Mucosa of descending colon (tissue), 3 donors: ENCODE measurements around the gene NFASC. TPM values are rescaled to one million over a fixed set of nuclear protein-coding genes. Genes with fewer than 3 reads are reported as not detected.

Experiments
- ATAC-seq: fragments of 200-7000 bp; cut with Tn5 transposase; one replicate; pipeline ENCODE4 v1.9.1; 2020; ENCODE audit warnings: mild to moderate bottlenecking, moderate library complexity
- DNase-seq, 3 donors: peaks; one replicate each; pipeline ENCODE4 v3.0.0-alpha.2; 2020
- H3K36me3 ChIP-seq: fragments of 200-600 bp; one replicate; pipeline ENCODE4 v1.8.0; 2021; ENCODE audit warnings: low read depth, mild to moderate bottlenecking
- H3K4me1 ChIP-seq: fragments of 200-600 bp; one replicate; pipeline ENCODE4 v1.8.0; 2021; ENCODE audit warnings: low read depth, mild to moderate bottlenecking
- H3K4me3 ChIP-seq: fragments of 200-600 bp; one replicate; pipeline ENCODE4 v1.8.0; 2021; ENCODE audit warnings: mild to moderate bottlenecking
- H3K9me3 ChIP-seq: fragments of 200-600 bp; one replicate; pipeline ENCODE4 v1.8.0; 2021; ENCODE audit warnings: mild to moderate bottlenecking
- intact Hi-C, 2 donors: fragments of 100-400 bp; cut with DNase I in 1 of 2; cut with micrococcal nuclease in 1 of 2; formaldehyde crosslinking; loops; one replicate each; pipeline versions ENCODE4 v1.11.0 to v1.11.1; 2022; cut with DNase I, micrococcal nuclease
- total RNA-seq, 3 donors: library from RNA; stranded (reverse); fragmentation: NEBNext Ultra II Directional in 2 of 3; extraction: Animal tissue kit (Norgen Biotek cat#: 25700) in 2 of 3; gene quantifications; one replicate each; pipeline versions ENCODE4 v1.2.1 to v1.2.4, GENCODE V29; 2021 to 2023
- TF ChIP-seq, protein P1 (sequence below): fragments of 200-600 bp; IDR thresholded peaks from one replicate; pipeline ENCODE4 v1.8.0; 2022; ENCODE audit warnings: antibody characterized with exemption, mild to moderate bottlenecking
- donor health status: DM: no; HTN: no; CAD: no; lungs with moderate emphysema.
- donor health status: DM: no; HTN: no; CAD: no.
- donor health status: DM: no; HTN: yes; CAD: no.

Gene NFASC
- total RNA-seq, 3 donors from 2014 or later: 12.3 to 27.6 (median 22.7) TPM

DNA sequence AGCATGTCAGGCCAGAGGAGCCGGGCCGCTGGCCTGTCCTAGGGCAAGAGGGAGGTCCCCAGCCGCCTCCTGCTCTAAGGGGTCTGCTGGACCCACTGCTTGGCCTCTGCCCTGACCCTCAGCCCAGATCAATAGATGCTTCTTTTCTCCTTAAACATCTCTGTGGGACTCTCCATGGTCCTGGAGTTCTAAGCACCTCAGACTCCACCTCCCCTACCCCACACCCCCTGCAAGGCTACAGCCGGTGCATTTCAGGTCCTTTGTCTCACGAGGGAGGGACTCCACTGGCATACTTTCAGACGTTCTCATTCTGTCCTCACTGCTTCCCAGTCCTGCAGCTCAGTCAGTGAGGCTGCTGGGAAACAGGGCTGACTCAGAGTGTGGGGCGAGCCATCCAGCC lies 183.4 kb downstream of the NFASC start:
- Histone ChIP-seq H3K36me3 (no peaks in the 10 kb centered on the region), H3K4me3 (no peak overlapping the region), H3K4me1 (no peaks in the 10 kb centered on the region), H3K9me3 (no peaks in the 10 kb centered on the region)
- TF ChIP-seq, protein P1, sequence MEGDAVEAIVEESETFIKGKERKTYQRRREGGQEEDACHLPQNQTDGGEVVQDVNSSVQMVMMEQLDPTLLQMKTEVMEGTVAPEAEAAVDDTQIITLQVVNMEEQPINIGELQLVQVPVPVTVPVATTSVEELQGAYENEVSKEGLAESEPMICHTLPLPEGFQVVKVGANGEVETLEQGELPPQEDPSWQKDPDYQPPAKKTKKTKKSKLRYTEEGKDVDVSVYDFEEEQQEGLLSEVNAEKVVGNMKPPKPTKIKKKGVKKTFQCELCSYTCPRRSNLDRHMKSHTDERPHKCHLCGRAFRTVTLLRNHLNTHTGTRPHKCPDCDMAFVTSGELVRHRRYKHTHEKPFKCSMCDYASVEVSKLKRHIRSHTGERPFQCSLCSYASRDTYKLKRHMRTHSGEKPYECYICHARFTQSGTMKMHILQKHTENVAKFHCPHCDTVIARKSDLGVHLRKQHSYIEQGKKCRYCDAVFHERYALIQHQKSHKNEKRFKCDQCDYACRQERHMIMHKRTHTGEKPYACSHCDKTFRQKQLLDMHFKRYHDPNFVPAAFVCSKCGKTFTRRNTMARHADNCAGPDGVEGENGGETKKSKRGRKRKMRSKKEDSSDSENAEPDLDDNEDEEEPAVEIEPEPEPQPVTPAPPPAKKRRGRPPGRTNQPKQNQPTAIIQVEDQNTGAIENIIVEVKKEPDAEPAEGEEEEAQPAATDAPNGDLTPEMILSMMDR: no peak
- DNase-seq (no peak), ATAC-seq (no peak)
- intact Hi-C loops: no loop called here

DNA sequence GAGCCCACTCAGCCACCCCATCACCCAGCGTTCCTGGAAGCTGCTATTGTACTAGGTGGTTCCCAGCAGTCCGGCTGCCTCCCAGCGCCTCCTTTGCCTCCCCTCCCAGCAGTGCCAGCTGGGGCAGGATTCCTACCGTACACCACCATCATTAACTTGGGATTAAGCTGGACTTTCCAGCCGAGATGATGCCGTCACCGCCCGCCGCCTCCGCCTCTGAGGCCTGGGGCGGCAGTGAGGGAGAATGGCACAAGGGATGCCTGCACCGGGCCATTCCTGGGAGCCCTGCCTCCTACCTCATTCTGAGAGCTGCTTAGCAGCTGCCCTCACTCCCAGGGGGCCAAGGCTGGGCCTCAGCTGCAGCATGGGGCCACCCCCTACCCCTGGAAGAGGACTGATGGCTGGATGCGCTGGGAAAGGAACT lies 185.5 kb downstream of the NFASC start:
- intact Hi-C loops: no loop called here
- no peaks in the 10 kb centered on the region for H3K36me3 ChIP-seq
- ATAC-seq: no peak
- H3K9me3 ChIP-seq: no peaks in the 10 kb centered on the region
- DNase-seq: no peak
- TF ChIP-seq, protein P1: no peak
- H3K4me1 ChIP-seq: no peaks in the 10 kb centered on the region
- H3K4me3 ChIP-seq: no peak overlapping the region

GRCh38 chr1:205056956-205057568 lies 186.4 kb downstream of the NFASC start:
- intact Hi-C loops: no loop called here
- Histone ChIP-seq H3K36me3 (no peaks in the 10 kb centered on the region), H3K4me1 (peaks cover 2% of the 10 kb centered on the region), H3K9me3 (no peaks in the 10 kb centered on the region), H3K4me3 (no peak overlapping the region)
- TF ChIP-seq, protein P1: no peak
- DNase-seq: no peak
- no peak for ATAC-seq

- TF ChIP-seq, protein P1: no peak
- no peak for DNase-seq
- H3K36me3 ChIP-seq: no peaks in the 10 kb centered on the region
- ATAC-seq: no peak
- intact Hi-C loops: no loop called here
- no peak overlapping the region for H3K4me3 ChIP-seq
- peaks cover 2% of the 10 kb centered on the region for H3K4me1 ChIP-seq
- H3K9me3 ChIP-seq: no peaks in the 10 kb centered on the region
Measured at GRCh38 chr1:205057808-205058575, 187.3 kb downstream of the NFASC start.

- Histone ChIP-seq H3K4me3 (no peak overlapping the region), H3K4me1 (peaks cover 2% of the 10 kb centered on the region), H3K36me3 (no peaks in the 10 kb centered on the region), H3K9me3 (no peaks in the 10 kb centered on the region)
- intact Hi-C loops: no loop called here
- DNase-seq (no peak), ATAC-seq (no peak)
- TF ChIP-seq, protein P1: no peak
Measured at GRCh38 chr1:205058853-205059252, 188.2 kb downstream of the NFASC start.
